NCI-H2227 (cell line): ENCODE results near the gene SLC37A4.
"Not testable (repeated sequence)": the region's sequence is repeated elsewhere in the genome, so short reads cannot be mapped to it uniquely, and the experiment has no call there.

Experiments used
- DNase-seq: peaks from one replicate; lab custom pipeline; 2025; ENCODE audit not compliant: unreplicated experiment; lab: John Stamatoyannopoulos, UW

Gene SLC37A4

GRCh38 chr11:119018074-119018938, 12.4 kb downstream of the SLC37A4 start, which contains the start of the genes RPS25 and TRAPPC4:
TSS of gene RPS25 (minus strand) at chr11:119018343. CDS start at chr11:119018284, 59 bp downstream.
TSS of gene TRAPPC4 (plus strand) at chr11:119018766. CDS start at chr11:119018796, 30 bp downstream.
- DNase-seq: peak; percentile 93

GRCh38 chr11:119017377-119017776, 13.3 kb downstream of the SLC37A4 start:
- not testable (repeated sequence) for DNase-seq

GRCh38 chr11:119016216-119017009, 14.3 kb downstream of the SLC37A4 start:
- no peak for DNase-seq

- DNase-seq: no peak
Measured at GRCh38 chr11:119015054-119015611, 15.5 kb downstream of the SLC37A4 start.

GRCh38 chr11:119014209-119014924, 16.3 kb downstream of the SLC37A4 start:
- no peak for DNase-seq

GRCh38 chr11:119012629-119013170, 18.0 kb downstream of the SLC37A4 start:
- DNase-seq: no peak

GRCh38 chr11:119011476-119012053, 19.1 kb downstream of the SLC37A4 start:
- no peak for DNase-seq

DNA sequence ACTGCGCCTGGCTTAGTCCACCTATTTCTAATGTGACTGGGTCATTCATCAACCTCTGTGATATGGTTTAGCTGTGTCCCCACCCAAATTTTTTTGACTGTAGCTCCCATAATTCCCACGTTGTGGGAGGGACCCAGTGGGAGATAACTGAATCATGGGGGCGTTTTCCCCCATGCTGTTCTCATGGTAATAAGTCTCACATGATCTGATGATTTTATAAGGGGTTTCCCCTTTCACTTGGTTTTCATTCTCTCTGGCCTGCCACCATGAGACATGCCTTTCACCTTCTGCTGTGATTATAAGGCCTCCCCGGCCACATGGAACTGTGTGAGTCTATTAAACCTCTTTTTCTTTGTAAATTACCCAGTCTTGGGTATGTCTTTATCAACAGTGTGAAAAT, 24.0 kb downstream of the SLC37A4 start:
- no peak for DNase-seq

DNA sequence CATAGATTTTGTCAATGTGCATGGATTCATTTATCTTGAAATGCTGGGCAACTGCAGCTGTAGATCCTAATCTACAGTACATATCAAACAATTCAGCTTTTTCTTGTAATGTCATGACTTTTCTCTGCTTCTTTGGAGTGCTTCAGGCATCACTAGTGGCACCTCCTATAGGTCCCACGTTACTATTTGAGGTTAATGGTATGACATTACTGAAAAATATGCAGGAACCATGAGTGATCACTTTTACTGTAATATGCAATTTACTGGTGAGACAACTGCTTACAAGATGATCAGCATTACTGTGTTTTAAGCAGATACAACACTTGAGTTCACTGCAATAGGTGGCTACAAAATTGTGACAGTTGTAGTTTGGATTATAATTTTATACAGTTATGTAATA, 29.8 kb downstream of the SLC37A4 start:
- DNase-seq: no peak

DNA sequence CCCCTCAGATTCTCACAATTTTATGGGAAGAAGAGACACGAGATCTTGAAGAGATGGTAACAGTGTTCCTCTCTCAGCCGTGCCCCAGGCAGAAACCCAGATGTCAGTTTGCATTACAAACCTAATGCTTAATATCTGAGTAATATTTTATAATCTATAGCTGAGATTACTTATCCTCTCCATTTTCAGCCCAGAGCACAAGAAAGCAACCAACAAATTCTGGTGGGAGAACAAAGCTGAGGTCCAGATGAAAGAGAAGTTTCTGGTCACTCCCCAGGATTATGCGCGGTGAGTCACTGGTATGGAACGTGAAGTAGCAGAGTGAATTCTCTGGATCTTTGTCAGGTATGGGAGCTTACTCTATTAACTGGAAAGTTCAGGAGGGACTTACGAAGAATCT, 31.9 kb downstream of the SLC37A4 start:
- DNase-seq: no peak

DNA sequence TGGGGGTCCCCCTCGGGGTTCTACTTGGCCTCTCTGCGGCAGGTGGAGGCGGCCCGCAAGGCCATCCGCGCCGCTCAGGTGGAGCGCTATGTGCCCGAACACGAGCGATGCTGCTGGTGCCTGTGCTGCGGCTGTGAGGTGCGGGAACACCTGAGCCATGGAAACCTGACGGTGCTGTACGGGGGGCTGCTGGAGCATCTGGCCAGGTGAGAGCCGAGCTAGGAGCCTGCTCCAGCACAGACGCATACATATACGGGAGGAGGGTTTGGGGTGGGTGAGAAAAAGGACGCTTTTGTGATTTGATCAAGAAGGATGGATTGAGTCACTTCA, 32.3 kb downstream of the SLC37A4 start:
- no peak for DNase-seq

GRCh38 chr11:118997627-118998387, 32.9 kb downstream of the SLC37A4 start, which contains the start of gene CENATAC:
TSS of gene CENATAC (plus strand) at chr11:118998138. CDS start at chr11:118998198, 60 bp downstream.
- DNase-seq: peak; percentile 93

DNA sequence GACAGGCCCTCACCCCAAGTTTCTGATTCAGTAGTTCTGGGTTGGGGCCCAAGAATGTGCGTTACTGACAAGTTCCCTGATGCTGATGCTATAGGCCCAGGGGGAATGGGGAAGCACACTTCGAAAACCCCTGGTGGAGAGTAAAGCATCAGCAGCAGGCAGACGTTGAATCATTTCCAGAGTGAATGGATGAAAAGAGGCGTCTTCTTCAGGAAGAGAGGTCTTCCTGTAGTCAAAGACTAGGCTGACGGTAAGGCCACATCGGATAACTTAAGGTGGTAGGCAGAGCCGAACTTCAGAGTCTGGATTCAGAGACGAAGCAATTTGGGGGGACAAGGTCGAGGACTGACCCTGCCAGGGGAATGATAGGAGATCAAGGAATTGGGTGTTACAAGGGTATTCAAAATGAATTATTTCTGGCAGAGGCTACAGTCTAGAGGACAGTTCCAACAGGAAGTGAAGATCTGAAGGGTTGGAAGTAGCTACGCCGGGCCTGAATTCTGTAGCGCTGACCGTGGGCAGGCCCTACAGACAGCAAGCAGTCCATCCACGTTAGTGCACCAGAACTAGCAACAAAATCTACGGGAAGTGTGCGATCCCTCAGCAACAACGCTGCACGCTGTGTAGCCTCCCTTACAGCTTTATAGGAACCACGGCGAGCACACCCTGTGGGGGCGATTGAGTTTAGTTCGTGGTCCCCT, 33.6 kb downstream of the SLC37A4 start:
- peak; percentile 13 for DNase-seq

DNA sequence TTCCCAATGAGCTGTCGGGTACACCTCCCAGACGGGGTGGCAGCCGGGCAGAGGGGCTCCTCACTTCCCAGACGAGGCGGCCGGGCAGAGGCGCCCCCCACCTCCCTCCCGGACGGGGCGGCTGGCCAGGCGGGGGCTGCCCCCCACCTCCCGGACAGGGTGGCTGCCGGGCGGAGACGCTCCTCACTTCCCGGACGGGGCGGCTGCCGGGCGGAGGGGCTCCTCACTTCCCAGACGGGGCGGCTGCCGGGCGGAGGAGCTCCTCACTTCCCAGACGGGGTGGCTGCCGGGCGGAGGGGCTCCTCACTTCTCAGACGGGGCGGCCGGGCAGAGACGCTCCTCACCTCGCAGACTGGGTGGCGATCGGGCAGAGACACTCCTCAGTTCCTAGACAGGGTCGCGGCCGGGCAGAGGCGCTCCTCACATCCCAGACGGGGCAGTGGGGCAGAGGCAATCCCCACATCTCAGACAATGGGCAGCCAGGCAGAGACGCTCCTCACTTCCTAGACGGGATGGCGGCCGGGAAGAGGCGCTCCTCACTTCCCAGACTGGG, 39.1 kb downstream of the SLC37A4 start:
- DNase-seq: not testable (repeated sequence)

- no peak for DNase-seq
Measured at GRCh38 chr11:118988280-118988679, 42.4 kb downstream of the SLC37A4 start.

DNA sequence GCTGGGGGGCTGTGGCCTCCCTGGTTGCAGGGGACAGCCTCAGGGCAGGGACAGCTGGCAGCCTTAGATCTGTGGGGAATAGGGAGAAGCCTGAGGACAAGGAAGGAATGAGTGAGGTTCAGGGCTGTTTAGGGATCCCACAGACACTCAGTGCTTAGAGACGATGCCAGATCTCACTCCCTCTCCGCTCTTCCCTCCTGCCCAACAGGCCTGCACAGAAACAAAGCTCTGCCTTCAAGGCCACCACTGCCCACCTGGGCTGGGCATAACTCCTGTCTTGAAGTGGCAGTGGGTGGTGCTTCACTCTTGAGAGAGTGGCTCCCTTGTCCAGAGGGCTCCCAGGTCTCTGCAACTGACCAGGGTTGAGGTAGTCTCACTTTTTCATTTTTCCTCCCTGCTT, 45.9 kb downstream of the SLC37A4 start:
- DNase-seq: no peak

- not testable (repeated sequence) for DNase-seq
Measured at GRCh38 chr11:118984337-118984736, 46.3 kb downstream of the SLC37A4 start.

- no peak for DNase-seq
Measured at GRCh38 chr11:118980191-118980881, 50.3 kb downstream of the SLC37A4 start.
